ENCODE measurements around the gene PRR35.
A peak's percentile ranks its signal among the peaks of the same experiment; 100 is the strongest.

Gene PRR35

DNA sequence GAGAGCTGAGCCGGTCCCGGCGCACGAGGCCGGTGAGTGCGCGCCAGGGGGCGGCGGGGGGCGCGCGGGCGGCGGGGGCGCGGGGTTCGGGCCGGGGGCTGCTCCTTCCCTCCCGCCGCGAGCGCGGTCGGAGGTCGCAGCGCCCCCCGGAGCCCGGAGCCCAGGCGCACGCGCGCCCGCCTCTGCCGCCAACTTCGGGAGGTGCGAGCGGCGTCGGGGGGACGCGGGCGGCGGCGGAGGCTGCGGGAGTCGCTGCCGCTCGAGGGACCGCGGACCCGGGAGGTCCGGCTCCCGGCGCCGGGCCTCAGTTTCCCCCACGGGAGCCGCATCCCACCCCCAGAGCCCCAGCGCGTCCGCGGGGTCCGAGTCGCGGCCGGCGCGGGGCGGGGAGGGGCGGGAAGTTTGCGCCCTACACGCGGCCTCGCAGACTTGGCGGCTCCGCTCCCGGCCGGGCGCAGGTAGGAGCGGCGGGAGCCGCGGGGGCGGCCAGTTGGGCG is at the start of gene PRR35:
Gene PRR35, plus strand, starts transcription at position 191 of the 497 bp plus-strand sequence. CDS start 2,901 bp downstream, outside the sequence.
- no peak for DNase-seq (ENCODE audit: low read depth)

DNA sequence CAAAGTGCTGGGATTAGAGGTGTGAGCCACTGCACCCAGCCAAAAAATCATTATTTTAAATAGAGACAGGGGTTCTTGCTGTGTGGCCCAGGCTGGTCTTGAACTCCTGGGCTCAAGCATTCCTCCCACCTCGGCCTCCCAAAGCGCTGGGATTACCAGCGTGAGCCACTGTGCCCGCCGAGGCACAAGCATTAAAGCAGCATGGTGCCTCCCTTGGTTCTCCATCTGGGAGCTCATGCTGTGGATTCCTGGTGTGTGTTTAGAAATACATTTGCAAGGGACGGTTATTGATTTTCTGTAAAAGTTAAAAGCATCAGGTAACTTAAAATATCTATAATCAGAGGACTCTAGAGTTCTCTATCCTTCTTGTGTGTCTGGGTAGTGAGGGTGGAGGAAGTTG is 47.4 kb upstream of the PRR35 start:
- no peak for DNase-seq (ENCODE audit: low read depth)

DNA sequence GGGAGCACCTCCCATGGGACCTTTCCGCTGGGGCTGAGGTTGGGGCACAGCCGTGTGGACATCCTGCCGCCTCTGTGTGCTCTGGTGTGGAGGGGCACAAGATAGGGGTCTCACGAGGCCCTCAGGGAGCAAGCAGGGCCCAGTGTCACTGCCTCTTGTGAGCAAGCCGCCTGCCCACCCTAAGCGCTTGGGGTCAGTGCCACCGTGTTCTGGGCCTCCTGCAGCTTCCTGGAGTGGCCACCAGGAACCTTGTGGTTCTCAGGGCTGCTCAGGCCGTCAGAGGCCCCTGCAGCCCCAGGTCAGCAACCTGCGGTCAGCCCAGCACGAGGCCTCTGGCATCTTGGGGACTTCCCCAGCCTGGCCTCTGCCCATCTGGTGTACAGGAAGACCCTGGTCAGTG is 46.2 kb upstream of the PRR35 start:
- DNase-seq (ENCODE audit: low read depth) = no peak

DNA sequence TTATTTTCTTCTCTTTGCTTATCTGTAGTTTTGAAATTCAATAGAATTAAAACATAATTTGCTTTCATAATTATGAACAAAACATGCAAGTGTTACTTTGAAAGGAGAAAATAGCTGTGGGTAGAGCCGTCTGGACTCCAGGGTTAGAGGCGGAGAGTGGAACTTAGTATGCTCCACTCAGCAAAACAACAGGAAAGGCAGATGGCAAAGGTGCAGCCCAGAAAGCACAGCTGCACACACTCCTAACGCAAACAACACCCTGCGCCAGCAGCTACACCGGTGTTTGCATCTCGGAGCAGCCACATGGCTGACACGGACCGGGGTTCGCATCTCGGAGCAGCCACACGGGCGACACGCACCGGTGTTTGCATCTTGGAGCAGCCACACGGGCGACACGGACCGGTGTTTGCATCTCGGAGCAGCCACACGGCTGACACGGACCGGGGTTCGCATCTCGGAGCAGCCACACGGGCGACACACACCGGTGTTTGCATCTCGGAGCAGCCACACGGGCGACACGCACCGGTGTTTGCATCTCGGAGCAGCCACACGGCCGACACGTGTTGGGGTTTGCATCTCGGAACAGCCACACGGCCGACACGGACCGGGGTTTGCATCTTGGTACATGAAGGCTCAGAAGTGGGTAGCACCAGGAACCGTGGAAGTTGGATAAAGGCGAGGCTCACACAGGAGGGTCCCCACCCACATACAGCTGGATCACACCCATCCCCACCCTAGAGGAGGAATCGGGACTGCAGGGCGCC is 44.8 kb upstream of the PRR35 start:
- DNase-seq (ENCODE audit: low read depth) = no peak

DNA sequence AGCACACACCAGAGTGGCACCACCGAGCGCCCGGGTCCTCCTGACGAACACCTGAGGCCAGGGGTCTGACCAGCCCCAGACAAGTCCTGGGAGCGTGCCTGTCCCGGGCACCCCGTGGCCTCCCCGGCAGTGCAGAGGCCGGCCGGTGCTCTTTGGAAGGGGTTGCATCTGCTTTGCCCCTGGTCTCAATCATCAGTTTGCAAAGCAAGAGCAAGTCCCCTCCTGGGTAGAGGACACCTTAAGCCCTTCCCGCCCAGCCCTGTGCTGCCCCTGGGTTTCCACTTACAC is 44.3 kb upstream of the PRR35 start:
- no peak for DNase-seq (ENCODE audit: low read depth)

DNA sequence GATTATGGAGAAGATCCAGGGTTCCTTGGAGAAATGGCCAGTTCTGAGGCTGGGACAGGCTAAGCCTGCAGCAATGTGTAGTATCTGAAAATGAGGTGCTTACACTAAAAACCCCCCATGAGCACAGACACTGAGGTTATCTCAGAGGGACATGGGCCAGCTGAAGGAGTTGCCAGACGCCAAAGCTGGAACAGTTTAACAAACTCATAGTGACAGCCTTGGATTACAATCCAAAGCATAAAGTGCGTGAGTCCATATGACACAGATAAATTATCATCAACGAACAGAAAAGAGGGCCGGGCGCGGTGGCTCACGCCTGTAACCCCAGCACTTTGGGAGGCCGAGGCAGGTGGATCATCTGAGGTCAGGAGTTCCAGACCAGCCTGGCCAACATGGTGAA is 43.9 kb upstream of the PRR35 start:
- DNase-seq (ENCODE audit: low read depth) = no peak

DNA sequence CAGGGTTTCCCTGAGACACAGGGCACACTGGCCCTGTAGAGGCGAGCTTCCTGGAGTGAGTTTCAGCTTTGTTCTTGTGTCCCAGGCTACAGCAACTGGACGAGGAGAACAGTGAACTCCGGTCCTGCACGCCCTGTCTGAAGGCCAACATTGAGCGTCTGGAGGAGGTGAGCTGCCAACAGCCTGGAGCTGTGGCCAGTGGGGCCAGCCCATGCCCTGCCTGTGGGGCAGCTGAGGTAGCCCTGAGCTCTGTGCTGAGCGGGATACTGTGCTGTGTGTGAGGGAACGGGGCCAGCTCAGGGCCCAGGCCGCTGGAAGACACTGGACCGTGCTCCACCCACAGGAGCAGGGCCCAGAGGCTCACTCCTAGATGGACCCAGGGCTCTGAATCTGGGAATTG is 41.3 kb upstream of the PRR35 start:
- no peak for DNase-seq (ENCODE audit: low read depth)

DNA sequence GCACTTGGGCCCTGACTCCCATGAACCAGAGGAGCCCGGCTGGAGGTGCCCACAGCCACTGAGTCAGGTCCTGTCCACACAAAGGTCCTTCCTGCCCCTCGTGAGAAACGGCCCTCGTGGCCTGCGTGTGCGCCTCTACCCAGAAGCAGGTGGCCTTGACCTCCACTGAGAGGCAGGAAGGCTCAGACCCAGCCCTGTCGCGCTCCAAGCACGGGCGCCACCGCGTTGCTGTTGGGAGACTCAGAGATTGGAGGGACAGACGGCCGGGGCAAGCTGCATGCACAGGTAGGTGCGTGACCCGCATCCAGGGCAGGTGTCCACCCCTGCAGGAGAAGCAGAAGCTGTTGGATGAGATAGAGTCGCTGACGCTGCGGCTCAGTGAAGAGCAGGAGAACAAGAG is 40.8 kb upstream of the PRR35 start:
- DNase-seq (ENCODE audit: low read depth) = no peak

DNA sequence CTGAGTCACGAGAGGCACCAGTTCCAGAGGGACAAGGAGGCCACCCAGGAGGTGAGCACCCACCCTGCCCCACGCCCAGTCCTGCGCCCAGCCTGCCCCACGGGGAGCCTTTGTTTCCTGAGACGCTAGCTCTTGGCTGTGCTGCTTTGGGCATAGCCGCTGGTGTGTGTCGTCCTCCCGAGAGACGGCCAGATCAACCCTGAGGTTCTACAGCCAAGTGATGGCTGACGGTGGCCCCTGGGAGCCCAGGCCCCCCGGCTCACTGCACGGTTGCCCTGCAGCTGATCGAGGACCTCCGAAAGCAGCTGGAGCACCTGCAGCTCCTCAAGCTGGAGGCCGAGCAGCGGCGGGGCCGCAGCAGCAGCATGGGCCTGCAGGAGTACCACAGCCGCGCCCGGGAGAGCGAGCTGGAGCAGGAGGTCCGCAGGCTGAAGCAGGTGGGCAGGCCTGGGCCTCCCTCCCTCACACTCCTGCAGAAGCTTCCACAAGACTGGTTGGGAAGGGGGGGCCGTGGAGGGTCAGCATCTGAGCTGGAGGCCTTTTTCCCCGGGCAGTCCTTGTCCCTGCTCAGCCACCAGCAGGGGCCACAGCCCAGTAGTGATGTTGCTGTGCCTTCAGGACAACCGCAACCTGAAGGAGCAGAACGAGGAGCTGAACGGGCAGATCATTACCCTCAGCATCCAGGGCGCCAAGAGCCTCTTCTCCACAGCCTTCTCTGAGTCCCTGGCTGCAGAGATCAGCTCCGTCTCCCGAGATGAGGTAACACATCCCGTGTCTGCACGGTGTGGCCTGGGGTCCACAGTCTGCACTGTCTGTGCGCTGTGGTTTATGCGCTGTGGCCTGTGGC is 40.1 kb upstream of the PRR35 start:
- DNase-seq (ENCODE audit: low read depth) = no peak

DNA sequence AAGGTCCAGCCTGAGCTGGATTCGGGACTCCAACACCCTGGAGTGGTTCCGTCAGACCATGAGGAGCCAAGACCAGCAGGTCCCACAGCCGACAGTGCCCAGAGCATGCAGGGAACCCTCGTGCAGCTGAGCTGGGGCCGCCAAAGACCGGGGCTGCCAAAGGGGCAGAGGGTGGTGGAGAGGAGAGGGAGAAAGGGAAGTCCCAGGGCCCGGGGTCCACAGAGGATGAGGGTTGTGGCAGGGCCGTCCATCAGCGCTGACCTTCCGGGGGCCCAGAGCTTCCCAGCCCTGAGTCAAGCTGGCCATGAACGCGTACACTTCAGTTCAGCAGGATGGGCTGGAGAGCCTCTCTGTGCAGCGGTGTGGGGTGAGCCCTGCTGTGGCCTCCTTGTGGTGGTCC is 39.3 kb upstream of the PRR35 start:
- DNase-seq (ENCODE audit: low read depth) = no peak

DNA sequence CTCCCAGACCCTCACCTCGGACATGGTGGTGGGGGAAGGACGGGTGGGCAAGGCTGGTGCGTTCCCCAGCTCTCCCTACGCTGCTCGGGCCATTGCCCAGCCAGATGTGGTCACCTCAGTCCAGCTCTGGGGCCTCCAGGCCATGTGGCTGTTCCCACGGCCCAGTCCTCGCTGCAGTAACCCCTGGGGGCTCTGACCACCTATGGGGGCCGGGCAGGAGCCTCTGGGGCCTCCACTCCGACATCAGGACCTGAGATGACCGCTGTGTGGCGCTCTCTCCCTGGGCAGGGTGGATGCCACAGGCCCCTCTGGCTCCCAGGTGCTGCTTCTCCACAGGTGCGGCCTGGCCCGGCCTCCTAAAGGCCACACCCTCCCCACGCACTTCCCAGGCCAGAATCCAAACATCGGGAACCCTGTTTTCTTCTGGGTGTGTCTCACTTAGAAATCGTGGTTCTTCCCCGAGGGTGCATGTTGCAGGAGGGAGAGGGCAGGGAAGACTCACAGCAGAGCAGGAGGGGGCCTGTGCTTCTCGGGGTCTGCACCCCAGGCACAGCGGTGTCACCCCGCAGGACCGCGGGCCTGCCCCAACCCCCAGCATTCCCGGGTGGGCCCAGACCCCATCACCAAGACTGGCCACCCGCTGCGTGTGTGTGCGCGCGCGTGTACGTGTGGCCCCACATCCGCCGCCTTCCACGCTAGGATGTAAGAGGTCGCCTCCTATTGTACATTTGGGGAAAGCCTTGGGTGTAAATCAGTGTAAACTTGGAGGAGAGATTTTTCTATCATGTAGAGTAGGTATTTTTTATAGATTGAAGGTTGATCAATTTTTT is 38.6 kb upstream of the PRR35 start:
- DNase-seq (ENCODE audit: low read depth) = no peak

DNA sequence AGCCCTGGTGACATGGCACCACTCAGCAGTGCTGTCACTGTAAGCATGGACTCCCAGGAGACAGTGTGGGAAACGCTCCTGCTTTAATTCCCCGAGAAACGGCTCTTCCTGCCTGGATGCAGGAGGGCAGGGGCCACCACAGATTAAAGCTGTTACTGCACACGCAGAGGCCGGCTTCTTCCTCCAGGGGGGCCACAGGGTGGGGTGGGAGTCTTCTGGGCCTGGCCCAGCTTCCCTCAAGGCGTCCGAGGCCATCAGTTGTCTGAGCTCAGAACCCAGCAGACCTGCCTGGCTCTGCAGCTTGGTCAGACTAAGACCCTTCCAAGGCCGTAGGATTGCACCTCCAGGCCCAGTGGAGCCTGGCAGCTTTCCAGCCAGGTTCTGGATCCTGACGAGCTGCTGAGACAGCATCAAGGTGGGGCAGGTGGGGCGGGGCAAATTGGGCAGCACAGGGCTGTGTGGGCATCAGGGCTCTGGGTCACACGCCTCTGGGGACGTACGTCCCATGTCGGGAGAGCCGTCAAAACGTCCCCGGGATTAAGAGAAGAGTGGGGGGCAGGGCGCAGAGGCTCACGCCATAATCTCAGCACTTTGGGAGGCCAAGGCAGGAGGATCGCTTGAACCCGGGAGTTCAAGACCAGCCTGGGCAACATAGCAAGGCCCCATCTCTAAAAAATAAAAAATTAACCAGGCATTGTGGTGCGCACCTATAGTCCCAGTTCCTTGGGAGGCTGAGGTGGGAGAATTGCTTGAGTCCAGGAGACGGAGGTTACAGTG is 37.7 kb upstream of the PRR35 start:
- DNase-seq (ENCODE audit: low read depth) = no peak

DNA sequence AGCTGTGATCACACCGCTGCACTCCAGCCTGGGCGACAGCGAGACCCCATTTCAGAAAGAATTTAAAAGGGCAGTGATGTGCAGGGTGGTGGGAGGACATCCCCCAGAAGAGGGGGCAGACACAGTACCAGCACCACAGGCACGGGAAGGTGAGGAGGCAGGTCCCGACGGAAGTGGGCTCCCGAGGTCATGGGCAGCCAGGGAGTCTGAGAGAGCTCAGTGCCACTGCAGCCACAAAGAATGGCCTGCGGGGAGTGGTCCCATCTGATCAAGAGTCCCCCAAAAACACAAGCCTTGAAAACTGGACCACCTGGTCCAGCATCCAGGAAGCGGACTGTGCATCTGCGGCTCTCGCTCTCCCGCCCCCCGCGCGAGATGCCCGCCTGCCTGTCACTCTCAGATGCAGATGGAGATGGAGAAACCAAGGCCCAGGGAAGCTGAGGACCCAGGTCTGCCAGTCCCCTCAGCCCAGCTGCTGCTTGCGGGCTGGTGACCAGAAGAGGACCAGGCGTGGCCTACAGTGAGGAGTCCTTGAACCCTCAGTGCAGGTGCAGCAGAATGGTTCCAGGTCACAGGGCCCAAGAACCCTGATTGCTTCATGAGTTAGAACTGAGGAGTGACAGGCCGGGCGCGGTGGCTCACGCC is 37.0 kb upstream of the PRR35 start:
- no peak for DNase-seq (ENCODE audit: low read depth)

DNA sequence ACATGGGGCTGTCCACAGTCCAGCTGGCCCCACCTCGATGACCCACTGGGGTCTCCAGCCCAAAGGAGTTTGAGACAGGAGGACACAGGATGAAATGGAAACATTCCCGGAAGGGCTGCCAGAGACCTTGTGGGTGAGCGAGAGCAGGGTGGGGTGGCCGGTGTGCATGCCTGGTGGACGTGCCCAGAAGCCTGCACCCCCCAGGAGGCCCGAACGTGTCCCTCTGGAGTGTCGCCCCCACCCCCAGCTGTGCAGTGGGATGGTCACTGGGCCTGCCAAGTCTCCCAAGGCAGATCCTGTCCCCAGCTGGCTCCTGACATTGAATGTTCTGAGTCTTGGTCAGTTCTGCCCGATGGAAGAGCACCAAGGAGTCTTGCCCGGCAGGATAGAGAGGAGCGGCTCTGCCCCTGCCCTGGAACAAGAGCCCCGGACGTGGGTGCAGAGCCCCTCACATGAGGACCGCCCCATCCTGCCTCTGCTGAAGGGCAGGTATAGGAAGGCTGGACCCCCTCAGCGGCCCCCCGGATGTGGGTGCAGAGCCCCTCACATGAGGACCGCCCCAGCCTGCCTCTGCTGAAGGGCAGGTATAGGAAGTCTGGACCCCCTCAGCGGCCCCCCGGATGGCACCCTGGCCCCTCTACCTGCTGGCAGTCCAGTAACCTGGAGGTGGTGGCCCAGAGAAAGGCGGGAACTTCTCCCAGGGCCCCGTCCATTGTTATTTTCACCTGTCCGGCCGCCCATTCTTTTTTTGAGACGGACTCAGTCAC is 35.7 kb upstream of the PRR35 start:
- DNase-seq (ENCODE audit: low read depth) = no peak

DNA sequence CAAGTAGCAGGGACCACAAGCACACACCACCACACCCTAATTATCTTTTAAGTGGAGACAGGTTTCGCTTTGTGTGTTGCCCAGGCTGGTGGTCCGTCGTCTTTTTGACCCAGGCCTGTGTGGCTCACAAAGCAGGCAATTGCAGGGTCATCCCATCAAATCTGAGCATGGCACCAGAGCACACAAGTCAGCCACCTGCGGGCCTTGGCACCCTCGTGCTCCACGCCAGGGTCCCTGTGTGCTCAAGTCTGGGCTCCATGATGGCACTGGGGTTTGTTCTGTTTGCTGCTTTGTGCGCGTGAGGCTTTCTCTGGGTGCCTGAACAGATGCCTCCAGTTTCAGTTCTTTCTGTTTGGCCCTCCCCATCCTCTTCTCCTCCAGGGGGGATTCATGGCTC is 35.1 kb upstream of the PRR35 start:
- no peak for DNase-seq (ENCODE audit: low read depth)

DNA sequence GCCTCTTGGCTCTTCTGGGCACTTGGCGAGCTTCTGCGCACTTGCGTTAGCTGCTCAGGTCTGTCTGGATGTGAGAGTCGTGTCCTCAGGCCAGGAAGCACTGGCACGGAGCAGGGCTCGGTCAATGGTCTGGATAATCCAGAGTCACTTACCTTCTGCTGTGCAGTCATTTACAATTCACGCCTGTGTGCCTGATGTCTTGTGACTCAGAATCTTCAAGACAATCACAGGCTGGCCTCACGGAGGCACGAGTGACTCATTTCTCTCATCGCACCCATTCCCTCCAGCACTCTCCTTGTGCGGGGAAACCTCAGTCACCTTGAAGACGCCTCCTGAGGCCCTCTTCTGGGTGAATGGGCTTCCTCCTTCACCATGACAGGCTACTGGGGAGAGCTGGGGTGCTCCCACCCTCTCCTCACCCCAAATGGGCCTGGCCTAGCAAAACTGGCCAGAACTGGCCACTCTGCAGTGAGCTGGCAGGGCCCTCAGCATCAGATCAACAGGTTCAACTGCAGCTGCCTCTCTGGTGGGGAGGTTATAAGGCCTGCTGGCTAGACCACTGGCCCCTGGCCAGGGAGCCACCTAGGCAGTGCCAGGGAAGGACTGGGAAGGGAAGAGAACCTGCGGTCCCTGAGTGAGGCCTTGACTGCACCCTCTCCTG is 34.5 kb upstream of the PRR35 start:
- DNase-seq (ENCODE audit: low read depth) = peak; percentile 92

DNA sequence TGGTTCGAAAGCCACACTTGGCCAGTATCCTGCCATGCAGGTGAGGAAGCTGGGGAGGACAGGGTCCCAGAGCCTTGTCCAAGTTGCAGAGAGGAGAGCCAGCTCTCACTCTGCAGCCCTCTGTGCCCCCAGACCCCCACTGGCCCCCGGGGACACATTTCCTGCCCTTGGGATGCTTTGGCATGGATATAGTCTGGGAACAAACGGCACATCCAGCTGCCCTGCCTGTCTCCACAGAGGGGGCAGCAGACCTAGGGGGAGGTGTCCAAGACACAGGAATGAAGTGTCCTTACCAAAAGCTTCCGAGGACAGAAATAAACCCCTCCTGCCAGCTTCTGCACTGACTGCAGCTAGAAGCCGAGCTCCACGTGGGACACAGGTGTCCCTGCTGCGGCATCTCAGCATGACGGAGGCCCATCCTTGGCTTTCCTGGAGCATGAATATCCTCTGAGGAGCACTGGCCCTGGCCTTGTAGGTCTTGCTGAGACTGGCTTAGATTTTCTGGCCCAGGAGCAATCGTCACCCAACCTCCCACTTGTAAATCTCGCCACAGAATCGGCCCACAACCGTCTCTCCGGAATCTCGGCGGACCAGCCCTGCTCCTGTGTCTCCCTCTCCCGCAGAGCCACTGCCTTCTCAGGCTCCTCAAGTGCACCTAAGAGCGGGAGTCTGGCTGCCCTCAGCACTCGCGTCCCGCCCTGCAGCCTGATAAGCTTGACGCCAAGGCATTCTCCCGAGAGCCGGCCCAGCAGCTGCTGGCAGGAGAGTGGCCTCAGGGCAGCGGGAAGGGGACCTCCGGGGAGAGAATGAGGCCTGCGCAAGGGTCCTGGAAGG is 33.8 kb upstream of the PRR35 start:
- peak; percentile 58 for DNase-seq (ENCODE audit: low read depth)

DNA sequence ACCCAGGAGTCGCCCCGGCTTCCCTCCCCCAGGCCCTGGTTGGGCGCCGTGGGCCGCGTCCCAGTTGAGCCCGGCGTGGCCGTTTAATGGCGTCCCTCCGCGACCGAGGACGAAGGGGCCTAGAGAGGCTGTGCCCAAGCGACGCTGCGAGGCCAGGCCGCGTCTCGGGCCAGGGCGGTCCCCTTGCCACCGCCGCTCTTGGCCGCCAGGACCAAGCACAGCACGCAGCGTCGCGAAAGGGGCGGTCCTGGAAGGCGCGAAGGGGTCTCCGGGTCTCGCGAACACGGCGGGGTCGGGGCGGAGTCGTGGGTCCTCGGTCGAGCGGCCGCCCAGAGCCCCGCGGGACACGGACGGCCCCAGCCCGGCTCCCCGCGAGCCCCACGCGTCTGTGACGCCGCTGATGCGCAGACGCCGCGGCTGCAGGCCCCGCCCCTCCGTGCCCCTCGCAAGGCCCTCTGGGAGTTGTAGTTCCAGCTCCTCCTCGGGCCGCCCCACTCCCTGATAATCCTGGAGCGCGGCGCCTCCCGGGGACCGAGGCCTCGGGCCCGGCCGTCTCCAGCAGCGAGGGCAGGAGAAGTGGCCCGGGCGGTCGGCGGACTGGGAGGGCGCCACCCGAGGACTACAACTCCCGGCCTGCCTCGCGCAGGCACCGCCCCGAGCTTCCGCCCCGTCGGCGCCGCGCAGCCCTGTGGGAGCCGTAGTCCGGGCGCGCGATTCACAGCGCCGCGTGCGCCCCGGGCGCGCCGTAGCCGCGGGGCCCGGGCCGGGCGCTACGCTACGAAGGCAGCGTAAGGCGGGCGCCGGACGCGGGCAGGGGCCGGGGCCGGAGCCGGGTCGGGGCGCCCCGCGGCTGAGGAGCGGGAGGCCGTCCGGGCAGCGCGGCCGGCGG is 32.9 kb upstream of the PRR35 start, which contains the start of gene CAPN15:
Gene CAPN15, plus strand, starts transcription at position 698 of the 889 bp plus-strand sequence. CDS start 19,127 bp downstream, outside the sequence.
- peak; percentile 87 for DNase-seq (ENCODE audit: low read depth)

Data from EH (cell line).